Smooth muscle cell (in vitro differentiated cells): ENCODE results near the gene DUOX1. TPM values are rescaled to one million over a fixed set of nuclear protein-coding genes. Genes with fewer than 3 reads are reported as not detected.

Experiments
- DNase-seq: peaks from one replicate; lab custom pipeline; 2025; ENCODE audit not compliant: unreplicated experiment; lab: John Stamatoyannopoulos, UW
- H2AFZ ChIP-seq: fragments of 200-600 bp; sonication (generic); 2 replicates; pipeline ENCODE4 v1.6.0; 2016; ENCODE audit warnings: antibody characterized with exemption, low read depth, mild to moderate bottlenecking
- H3F3A ChIP-seq: fragments of 200-600 bp; sonication (generic); 2 replicates; pipeline ENCODE4 v1.6.0; 2017; ENCODE audit warnings: antibody characterized with exemption, low read depth
- H3K27ac ChIP-seq: fragments of 200-600 bp; sonication (generic); 2 replicates; pipeline ENCODE4 v1.5.1; 2016; ENCODE audit warnings: low read depth, mild to moderate bottlenecking
- H3K27me3 ChIP-seq: fragments of 200-600 bp; sonication (generic); 2 replicates; pipeline ENCODE4 v1.6.1; 2016; ENCODE audit warnings: low read depth, mild to moderate bottlenecking
- H3K36me3 ChIP-seq: fragments of 200-600 bp; sonication (generic); 2 replicates; pipeline ENCODE4 v1.5.1; 2016; ENCODE audit warnings: low read depth
- H3K4me1 ChIP-seq: fragments of 200-600 bp; sonication (generic); 2 replicates; pipeline ENCODE4 v1.5.1; 2016; ENCODE audit warnings: low read depth
- H3K4me2 ChIP-seq: fragments of 200-600 bp; sonication (generic); 2 replicates; pipeline ENCODE4 v1.6.0; 2016; ENCODE audit warnings: mild to moderate bottlenecking
- H3K4me3 ChIP-seq: fragments of 200-600 bp; sonication (generic); 2 replicates; pipeline ENCODE4 v1.5.1; 2016; ENCODE audit warnings: mild to moderate bottlenecking
- H3K79me2 ChIP-seq: fragments of 200-600 bp; sonication (generic); 2 replicates; pipeline ENCODE4 v1.6.0; 2016; ENCODE audit warnings: low read depth, mild to moderate bottlenecking
- H3K9ac ChIP-seq: fragments of 200-600 bp; sonication (generic); 2 replicates; pipeline ENCODE4 v1.6.0; 2016; ENCODE audit warnings: low read depth
- H3K9me3 ChIP-seq: fragments of 200-600 bp; sonication (generic); replicated peaks from 2 replicates; pipeline ENCODE4 v1.5.1; 2016; ENCODE audit warnings: low read depth
- H4K20me1 ChIP-seq: fragments of 200-600 bp; sonication (generic); 2 replicates; pipeline ENCODE4 v1.6.0; 2016; ENCODE audit warnings: low read depth
- CTCF ChIP-seq: fragments of 200-600 bp; sonication (generic); IDR thresholded peaks from 2 replicates; pipeline ENCODE4 v1.5.1; 2017; ENCODE audit warnings: borderline replicate concordance, mild to moderate bottlenecking, antibody characterized with exemption; ENCODE audit not compliant: insufficient read depth, poor library complexity, severe bottlenecking
- WGBS: methylation state at CpG from one replicate; pipeline ENCODE4 v1.1.7; 2016; ENCODE audit warnings: low lambda C conversion rate; 5-methylcytosine and 5-hydroxymethylcytosine counted together
- polyA plus RNA-seq: library from polyadenylated mRNA; unstranded; fragments of >200 nt; fragmentation: Nextera tagmentation; extraction: Ambion mirVana; gene quantifications from 2 replicates; pipeline ENCODE4 v1.2.1, GENCODE V29; 2016
- total RNA-seq: library from RNA; depleted of rRNA; stranded (reverse); fragments of >200 nt; gene quantifications from 2 replicates; pipeline ENCODE4 v1.2.3, GENCODE V29; 2014

Gene DUOX1
- total and polyA plus RNA-seq, 2 experiments from 2014 or later, result 4.4 to 5.8 TPM

- no peak for TF ChIP-seq CTCF
Observed at GRCh38 chr15:45105586-45105985, 24.2 kb upstream of the DUOX1 start.

DNA sequence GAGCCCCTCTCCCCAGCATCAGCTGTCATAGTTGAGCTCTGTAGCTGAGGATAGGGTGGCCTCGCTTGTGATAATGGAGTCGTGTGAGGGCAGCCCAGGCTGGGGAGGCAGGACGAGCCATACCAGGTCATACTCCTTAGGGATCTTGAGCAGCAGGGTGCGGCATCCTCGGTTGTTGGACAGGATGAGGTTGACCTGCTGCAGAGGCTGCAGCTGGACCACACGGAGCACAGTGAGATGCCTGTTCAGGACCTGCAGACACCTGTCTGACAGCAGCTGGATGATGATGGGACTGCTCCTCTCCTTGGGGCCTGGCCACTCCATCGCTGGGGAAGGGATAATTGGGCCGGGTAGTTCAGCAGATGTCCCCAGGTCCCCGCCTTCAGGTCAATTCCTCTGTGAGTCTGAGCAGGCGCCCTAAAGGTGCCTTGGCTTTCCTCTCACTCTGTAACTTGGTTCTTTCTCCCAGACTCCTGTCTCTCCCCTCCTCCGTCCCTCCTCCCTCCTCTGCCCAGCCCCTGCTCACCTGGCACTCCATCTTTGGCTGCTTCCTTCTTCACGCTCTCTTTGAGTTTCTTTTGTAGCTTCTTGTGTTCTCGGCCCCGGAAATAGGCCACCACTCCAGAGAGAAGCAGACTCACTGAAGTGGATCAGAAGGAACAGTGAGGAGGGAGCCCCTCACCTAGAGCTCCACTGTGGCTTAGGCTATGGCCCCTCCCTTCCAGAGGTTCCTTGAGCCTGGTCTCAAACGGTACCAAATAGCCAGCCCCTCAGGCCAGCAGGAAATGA lies 23.6 kb upstream of the DUOX1 start:
- Histone ChIP-seq H2AFZ (no peak overlapping the region), H3K9ac (no peak overlapping the region), H4K20me1 (no peaks in the 10 kb centered on the region), H3K27ac (no peak overlapping the region), H3K79me2 (no peaks in the 10 kb centered on the region), H3K36me3 (no peaks in the 10 kb centered on the region), H3F3A (no peaks in the 10 kb centered on the region), H3K4me2 (no peak overlapping the region), H3K27me3 (peaks cover 48% of the 10 kb centered on the region), H3K9me3 (no peaks in the 10 kb centered on the region), H3K4me1 (no peaks in the 10 kb centered on the region), H3K4me3 (no peak overlapping the region)
- 83% methylated on average over 14 of the region's 15 CpGs for WGBS
- TF ChIP-seq CTCF, result no peak
- no peak for DNase-seq

More at GRCh38 chr15:45105586-45105985, 24.2 kb upstream of the DUOX1 start:
- Histone ChIP-seq H3K9ac (no peak overlapping the region), H3F3A (no peaks in the 10 kb centered on the region), H3K9me3 (no peaks in the 10 kb centered on the region), H3K27ac (no peak overlapping the region), H3K27me3 (peaks cover 49% of the 10 kb centered on the region), H3K4me1 (no peaks in the 10 kb centered on the region), H3K4me3 (no peak overlapping the region), H2AFZ (no peak overlapping the region), H3K36me3 (no peaks in the 10 kb centered on the region), H4K20me1 (no peaks in the 10 kb centered on the region), H3K4me2 (no peak overlapping the region), H3K79me2 (no peaks in the 10 kb centered on the region)
- DNase-seq, result no peak
- WGBS, result 95% methylated on average over 11 of the region's 11 CpGs

- no peak overlapping the region for H3K9ac ChIP-seq
- H3K27me3 ChIP-seq, result peaks cover 54% of the 10 kb centered on the region
- H3F3A ChIP-seq, result no peaks in the 10 kb centered on the region
- no peak for TF ChIP-seq CTCF
- H3K9me3 ChIP-seq, result no peaks in the 10 kb centered on the region
- H3K4me2 ChIP-seq, result no peak overlapping the region
- 94% methylated on average over 10 of the region's 10 CpGs for WGBS
- no peak overlapping the region for H3K4me3 ChIP-seq
- no peaks in the 10 kb centered on the region for H3K36me3 ChIP-seq
- H3K4me1 ChIP-seq, result no peaks in the 10 kb centered on the region
- no peak for DNase-seq
- H3K27ac ChIP-seq, result no peak overlapping the region
- H3K79me2 ChIP-seq, result no peaks in the 10 kb centered on the region
- no peaks in the 10 kb centered on the region for H4K20me1 ChIP-seq
- H2AFZ ChIP-seq, result no peak overlapping the region
Observed at GRCh38 chr15:45107941-45108630, 21.7 kb upstream of the DUOX1 start.
